SK-N-MC (cell line): ENCODE results near the gene PLD1.

Source experiments
- DNase-seq: peaks from one replicate; pipeline ENCODE4 v3.0.0-alpha.2; 2011; ENCODE audit warnings: low read depth, low spot score
- H3K27ac ChIP-seq: fragments of 200-600 bp; sonication (generic); 2 replicates; pipeline ENCODE4 v1.5.1; 2016; ENCODE audit warnings: mixed run types
- H3K36me3 ChIP-seq: fragments of 200-600 bp; sonication (generic); 2 replicates; pipeline ENCODE4 v1.6.1; 2017; ENCODE audit warnings: antibody characterized with exemption, low read length, mixed read lengths; ENCODE audit not compliant: insufficient read depth
- H3K4me3 ChIP-seq: fragments of 200-600 bp; sonication (generic); 2 replicates; pipeline ENCODE4 v1.5.1; 2016
- H3K9ac ChIP-seq: fragments of 200-600 bp; sonication (generic); 2 replicates; pipeline ENCODE4 v1.8.0; 2017; ENCODE audit warnings: mixed run types, mixed read lengths; ENCODE audit not compliant: insufficient read length
- H3K9me3 ChIP-seq: fragments of 200-600 bp; sonication (generic); 2 replicates; pipeline ENCODE4 v1.6.1; 2017; ENCODE audit warnings: low read depth, mild to moderate bottlenecking, antibody characterized with exemption, low read length, moderate library complexity, mixed read lengths
- EZH2 ChIP-seq: fragments of 200-600 bp; sonication (generic); IDR thresholded peaks from one replicate; pipeline ENCODE4 v1.6.1; 2017; ENCODE audit warnings: antibody characterized with exemption
- FOXP2 ChIP-seq: optimal IDR thresholded peaks from 2 replicates; pipeline ENCODE3; 2011; ENCODE audit warnings: mild to moderate bottlenecking, moderate library complexity; ENCODE audit not compliant: insufficient read depth; ENCODE audit errors: extremely low read length, control extremely low read depth
- POLR2AphosphoS5 ChIP-seq: IDR thresholded peaks from 2 replicates; pipeline ENCODE4 v1.6.1; 2012; ENCODE audit warnings: mild to moderate bottlenecking, low read depth, low read length, borderline replicate concordance

The PLD1 gene

DNA sequence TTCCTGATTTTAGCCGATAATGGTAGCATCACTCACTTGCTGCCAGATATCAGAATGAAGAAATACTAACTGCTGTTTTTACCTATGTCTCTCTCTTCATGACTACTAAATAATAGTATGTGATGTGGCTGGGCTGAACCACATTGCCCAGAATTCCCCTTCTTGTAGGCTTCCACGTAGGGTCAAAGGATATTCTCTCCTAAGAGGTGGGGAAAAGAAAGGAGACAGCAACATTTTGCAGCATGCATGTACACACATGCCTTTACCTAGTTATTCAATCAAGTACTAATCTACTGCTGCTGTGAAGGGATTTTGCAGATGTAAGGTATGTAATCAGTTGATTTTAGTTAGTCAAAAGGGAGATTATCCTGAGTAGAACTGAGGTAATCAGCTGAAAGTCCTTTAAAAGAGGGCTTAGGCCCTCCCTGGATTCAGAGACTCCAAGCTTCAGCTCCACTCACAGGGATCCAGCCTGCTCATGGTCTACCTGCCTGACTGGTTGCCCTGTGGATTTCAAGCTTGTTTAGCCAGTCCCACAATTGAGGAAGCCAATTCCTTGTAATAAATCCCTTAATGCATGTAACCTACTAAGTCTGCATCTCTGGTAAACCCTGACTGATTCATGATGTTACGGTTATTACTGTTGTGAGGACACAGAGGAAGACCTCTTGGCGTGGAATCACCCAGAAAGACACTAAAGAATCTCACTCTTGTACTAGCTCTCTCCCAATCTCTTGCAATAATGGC, 20.4 kb downstream of the PLD1 start:
- TF ChIP-seq FOXP2: no peak
- TF ChIP-seq POLR2AphosphoS5: no peak
- TF ChIP-seq EZH2: no peak
- Histone ChIP-seq H3K36me3 (no peaks in the 10 kb centered on the region), H3K4me3 (no peak overlapping the region), H3K9ac (no peak overlapping the region), H3K27ac (no peak overlapping the region), H3K9me3 (no peaks in the 10 kb centered on the region)
- no peak for DNase-seq

DNA sequence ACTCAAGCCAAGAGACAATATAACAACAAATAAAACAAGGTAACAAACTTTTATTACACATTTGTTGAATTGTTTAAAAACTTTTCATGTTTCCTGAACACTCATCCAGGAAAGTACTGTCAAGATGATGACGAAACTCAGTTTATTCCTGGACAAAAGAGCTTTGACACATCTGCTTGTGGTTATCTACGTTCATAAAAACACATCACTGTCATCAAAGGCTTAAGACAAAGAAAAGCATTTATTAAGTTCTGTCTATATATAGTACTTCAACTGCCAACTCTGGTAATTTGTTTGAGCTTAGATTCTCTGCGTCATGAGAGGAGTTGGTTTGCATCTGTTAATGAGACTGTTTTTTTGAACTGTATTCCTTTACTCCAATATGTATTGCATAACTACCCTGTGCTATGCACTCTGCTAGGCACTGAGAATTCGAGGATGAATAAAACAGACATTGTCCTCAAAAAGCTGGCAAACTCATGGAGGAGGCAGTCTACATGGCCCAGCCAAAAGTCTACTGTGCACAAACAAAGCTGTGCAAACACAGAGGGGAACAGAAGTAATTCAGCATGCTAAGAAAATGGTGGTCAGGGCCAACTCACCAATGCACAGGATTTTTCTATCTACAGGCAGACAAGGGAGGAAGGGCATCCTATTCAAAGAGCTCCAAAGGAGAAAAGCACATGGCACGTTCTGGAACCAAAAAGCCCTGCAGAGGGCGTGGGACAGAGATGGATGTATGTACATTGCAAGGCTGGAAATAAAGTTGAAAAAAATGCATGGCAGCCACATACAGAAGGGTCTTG, 21.5 kb downstream of the PLD1 start:
- no peak for DNase-seq
- Histone ChIP-seq H3K36me3 (no peaks in the 10 kb centered on the region), H3K27ac (peak overlapping the region; percentile 14; the same call in 1 of the 2 replicates), H3K9me3 (no peaks in the 10 kb centered on the region), H3K4me3 (no peak overlapping the region), H3K9ac (no peak overlapping the region)
- no peak for TF ChIP-seq EZH2
- no peak for TF ChIP-seq FOXP2
- no peak for TF ChIP-seq POLR2AphosphoS5

DNA sequence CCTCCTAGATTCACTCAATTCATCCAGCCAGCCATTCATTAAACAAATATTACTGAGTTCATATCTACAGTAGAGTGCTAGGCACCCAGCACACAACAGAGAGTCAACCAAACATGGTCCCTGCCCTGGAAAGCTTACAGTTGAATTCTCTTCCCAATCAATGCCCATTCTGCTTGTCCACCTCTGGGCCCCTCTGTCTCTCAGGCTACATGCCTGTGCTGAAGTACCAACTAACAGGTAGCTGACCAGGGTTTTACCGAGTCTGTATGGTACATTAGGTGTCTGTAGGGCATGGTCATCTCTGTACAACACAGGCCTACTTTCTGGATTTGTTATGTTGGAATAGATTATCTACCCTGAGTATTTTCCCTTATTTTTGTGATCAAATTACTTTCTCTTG, 23.3 kb downstream of the PLD1 start:
- Histone ChIP-seq H3K4me3 (no peak overlapping the region), H3K9me3 (no peaks in the 10 kb centered on the region), H3K9ac (no peak overlapping the region), H3K36me3 (no peaks in the 10 kb centered on the region), H3K27ac (no peak overlapping the region)
- DNase-seq: no peak
- no peak for TF ChIP-seq FOXP2
- no peak for TF ChIP-seq POLR2AphosphoS5
- no peak for TF ChIP-seq EZH2

DNA sequence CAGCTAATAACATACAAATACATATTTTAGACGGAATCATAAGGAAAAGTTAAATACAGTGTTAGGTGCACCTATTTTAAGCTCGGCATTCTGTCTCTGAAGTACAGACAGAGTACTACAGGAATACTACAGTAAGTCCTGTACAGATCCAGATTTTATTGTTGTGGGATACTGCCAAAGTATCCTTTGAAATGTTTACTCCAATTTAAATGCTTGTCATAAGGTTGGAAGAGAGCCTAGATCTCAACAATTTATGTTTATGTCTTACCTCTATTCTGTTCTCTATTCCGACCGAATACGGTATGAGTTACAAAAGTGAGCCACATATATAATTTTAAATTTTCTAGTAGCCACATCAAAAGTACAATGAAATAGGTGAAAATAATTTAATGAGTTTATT, 25.3 kb downstream of the PLD1 start:
- no peak overlapping the region for H3K4me3 ChIP-seq
- no peaks in the 10 kb centered on the region for H3K36me3 ChIP-seq
- no peaks in the 10 kb centered on the region for H3K9me3 ChIP-seq
- DNase-seq: no peak
- no peak overlapping the region for H3K9ac ChIP-seq
- TF ChIP-seq POLR2AphosphoS5 (no peak), EZH2 (no peak), FOXP2 (no peak)
- no peak overlapping the region for H3K27ac ChIP-seq

DNA sequence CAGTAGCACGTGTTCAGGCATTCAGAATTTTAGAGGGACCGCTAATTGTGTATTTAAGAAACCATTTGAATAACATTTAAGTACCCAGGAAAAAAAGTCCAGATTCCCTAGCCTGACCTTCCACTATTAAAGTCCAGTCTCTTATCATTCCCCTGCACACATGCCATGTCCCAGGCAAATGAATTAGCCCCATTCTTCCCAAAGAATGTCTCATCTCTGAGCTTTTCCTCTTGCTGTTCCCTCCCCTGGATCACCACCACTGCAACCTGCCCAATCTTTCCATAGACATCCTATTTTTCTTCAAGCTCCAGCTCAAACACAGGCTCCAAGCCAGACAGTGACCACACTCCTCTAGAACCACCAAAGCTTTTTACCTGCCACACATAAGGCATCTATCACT, 25.9 kb downstream of the PLD1 start:
- Histone ChIP-seq H3K27ac (no peak overlapping the region), H3K9me3 (no peaks in the 10 kb centered on the region), H3K4me3 (no peak overlapping the region), H3K9ac (no peak overlapping the region), H3K36me3 (no peaks in the 10 kb centered on the region)
- TF ChIP-seq POLR2AphosphoS5 (no peak), EZH2 (no peak), FOXP2 (no peak)
- no peak for DNase-seq

DNA sequence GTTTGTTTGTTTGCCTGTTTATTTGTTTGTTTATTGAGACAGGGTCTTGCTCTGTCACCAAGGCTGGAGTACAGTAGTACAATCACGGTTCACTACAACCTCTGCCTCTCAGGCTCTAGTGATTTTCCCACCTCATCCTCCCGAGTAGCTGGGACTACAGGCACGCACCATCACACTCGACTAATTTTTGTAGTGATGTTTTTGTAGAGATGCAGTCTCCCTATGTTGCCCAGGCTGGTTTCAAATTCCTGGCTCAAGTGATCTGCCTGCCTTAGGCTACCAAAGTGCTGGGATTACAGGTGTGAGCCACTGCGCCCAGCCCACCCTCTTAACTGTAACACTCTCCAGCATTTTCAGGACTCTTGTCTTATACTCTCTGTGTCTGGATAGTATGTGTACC, 26.7 kb downstream of the PLD1 start:
- no peaks in the 10 kb centered on the region for H3K36me3 ChIP-seq
- DNase-seq: no peak
- no peak overlapping the region for H3K9ac ChIP-seq
- H3K4me3 ChIP-seq: no peak overlapping the region
- H3K9me3 ChIP-seq: no peaks in the 10 kb centered on the region
- no peak overlapping the region for H3K27ac ChIP-seq
- TF ChIP-seq FOXP2 (no peak), POLR2AphosphoS5 (no peak), EZH2 (no peak)

DNA sequence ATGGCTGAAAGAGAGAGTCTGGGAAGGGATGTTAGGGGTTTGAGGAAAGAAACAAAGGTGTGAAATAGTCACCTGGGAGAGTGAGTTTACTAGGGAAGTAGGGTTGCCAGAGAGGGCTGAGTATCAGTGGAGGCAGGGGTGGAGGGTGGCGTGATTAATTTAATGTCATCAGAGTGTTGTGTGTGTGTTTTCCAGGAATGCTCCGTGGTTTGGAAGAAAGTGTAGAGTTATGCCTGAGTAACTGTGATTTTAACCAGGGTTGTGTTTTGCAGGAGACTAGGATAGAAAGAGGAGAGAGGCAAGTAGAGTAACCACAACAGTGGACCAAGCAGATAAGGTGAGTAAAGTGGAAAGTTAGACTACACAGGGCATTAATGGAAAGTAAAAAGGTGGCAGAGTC, 27.2 kb downstream of the PLD1 start:
- Histone ChIP-seq H3K27ac (no peak overlapping the region), H3K9ac (no peak overlapping the region), H3K9me3 (no peaks in the 10 kb centered on the region), H3K36me3 (no peaks in the 10 kb centered on the region), H3K4me3 (no peak overlapping the region)
- TF ChIP-seq EZH2: no peak
- TF ChIP-seq FOXP2: no peak
- TF ChIP-seq POLR2AphosphoS5: no peak
- no peak for DNase-seq

DNA sequence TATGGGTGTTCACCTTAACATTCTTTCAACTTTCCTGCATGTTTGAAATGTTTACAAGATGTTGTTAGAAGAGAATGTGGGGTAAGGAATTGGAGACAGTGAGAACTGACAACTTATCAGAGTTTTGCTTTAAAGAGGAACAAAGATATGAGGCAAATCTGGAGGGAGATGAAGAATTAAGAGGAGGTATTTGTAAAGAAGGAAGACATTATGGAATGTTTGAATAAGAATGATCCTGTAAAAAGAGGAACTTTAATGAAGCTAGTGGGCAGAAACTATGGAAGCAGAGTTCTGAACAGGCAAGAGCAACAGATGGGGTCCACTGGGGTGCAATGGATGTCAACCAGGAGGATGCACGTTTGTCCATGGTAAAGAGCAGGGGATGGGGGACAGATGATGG, 27.7 kb downstream of the PLD1 start:
- Histone ChIP-seq H3K4me3 (no peak overlapping the region), H3K36me3 (no peaks in the 10 kb centered on the region), H3K9me3 (no peaks in the 10 kb centered on the region), H3K27ac (no peak overlapping the region), H3K9ac (no peak overlapping the region)
- TF ChIP-seq POLR2AphosphoS5 (no peak), EZH2 (no peak), FOXP2 (no peak)
- no peak for DNase-seq
